ENCODE data around the gene DNAH10.
A peak's percentile ranks its signal among the peaks of the same experiment; 100 is the strongest.

DNAH10 gene

DNA sequence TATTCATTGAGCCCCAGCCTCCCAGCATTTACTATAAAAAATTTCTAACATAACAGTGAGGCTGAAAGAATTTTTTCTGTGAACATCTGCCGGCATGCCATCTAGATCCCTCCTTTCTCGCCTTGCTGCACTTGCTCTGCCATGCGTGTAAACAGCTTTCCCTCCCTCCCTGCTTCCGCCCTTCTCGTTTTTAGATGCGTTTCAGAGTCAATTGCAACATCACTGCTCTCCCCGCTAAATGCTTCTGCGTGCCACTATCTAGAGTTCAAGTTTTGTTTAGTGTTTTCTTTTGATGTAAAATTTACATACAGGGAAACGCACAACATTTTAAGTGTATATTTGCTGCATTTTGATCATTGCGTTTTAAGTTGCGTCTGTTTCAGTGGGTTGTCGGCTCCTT lies 126.9 kb downstream of the DNAH10 start:
- Histone ChIP-seq H3K4me2 (ENCODE audit: low read depth, low read length, poor library complexity, severe bottlenecking) (no peak overlapping the region), H2AFZ (ENCODE audit: low read length) (no peak overlapping the region), H3K9me3 (ENCODE audit: insufficient read depth, low read depth, low read length) (no peaks in the 10 kb centered on the region), H3K27me3 (ENCODE audit: insufficient read depth, low read length, poor library complexity, severe bottlenecking) (no peaks in the 10 kb centered on the region), H4K20me1 (ENCODE audit: insufficient read depth, low read length, poor library complexity, severe bottlenecking) (no peaks in the 10 kb centered on the region), H3F3A (ENCODE audit: low read depth) (no peaks in the 10 kb centered on the region), H3K9ac (ENCODE audit: low read depth, low read length, poor library complexity, severe bottlenecking) (no peak overlapping the region), H3K9me2 (replicated peaks; ENCODE audit: low read depth, low read length) (no peaks in the 10 kb centered on the region), H3K79me2 (ENCODE audit: insufficient read depth, low read length) (no peaks in the 10 kb centered on the region), H3K4me1 (ENCODE audit: insufficient read depth, low read length, poor library complexity, severe bottlenecking) (peaks cover 3% of the 10 kb centered on the region), H3K36me3 (ENCODE audit: insufficient read depth, low read length) (no peaks in the 10 kb centered on the region), H3K4me3 (ENCODE audit: low read length, poor library complexity, severe bottlenecking) (no peak overlapping the region)
- TF ChIP-seq CTCF (conservative IDR thresholded peaks at IDR 0.05; ENCODE audit: low read length) (no peak), EZH2phosphoT487 (IDR thresholded peaks at IDR 0.05; ENCODE audit: borderline replicate concordance) (no peak)

DNA sequence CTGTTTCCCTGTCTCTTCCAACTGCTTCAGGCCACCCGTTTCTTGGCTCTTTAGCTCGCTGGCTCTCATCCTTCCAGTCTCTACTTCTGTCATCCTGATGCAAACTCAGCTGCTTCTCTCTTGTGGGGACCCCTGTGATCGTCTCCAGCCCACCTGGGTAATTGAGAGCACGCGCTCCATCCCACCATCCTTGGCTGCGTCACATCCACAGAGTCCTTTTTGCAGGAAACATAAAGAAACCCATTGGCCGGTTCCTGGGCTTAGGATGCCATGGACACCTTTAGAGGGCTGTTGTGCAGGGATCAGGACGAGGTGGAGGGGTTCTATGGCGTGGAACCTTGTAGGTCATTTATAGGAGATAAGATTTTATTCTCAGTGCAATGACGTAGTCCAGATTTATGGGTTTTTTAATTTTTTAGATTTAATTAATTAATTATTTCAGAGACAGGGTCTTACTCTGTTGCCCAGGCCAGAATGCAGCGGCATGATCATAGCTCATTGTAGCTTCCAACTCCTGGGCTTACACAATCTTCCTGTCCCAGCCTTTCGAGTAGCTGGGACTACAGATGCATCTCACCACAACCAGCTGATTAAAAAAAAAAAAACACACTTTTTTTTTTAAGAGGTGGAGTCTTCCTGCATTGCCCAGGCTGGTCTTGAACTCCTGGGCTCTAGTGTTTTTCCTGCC lies 127.9 kb downstream of the DNAH10 start:
- no peaks in the 10 kb centered on the region for H3K36me3 ChIP-seq (ENCODE audit: insufficient read depth, low read length)
- H2AFZ ChIP-seq (ENCODE audit: low read length) = peak overlapping the region; percentile 81
- H3K4me1 ChIP-seq (ENCODE audit: insufficient read depth, low read length, poor library complexity, severe bottlenecking) = peaks cover 3% of the 10 kb centered on the region
- H3K9ac ChIP-seq (ENCODE audit: low read depth, low read length, poor library complexity, severe bottlenecking) = no peak overlapping the region
- no peaks in the 10 kb centered on the region for H3K9me2 ChIP-seq (replicated peaks; ENCODE audit: low read depth, low read length)
- no peaks in the 10 kb centered on the region for H3K9me3 ChIP-seq (ENCODE audit: insufficient read depth, low read depth, low read length)
- H3K79me2 ChIP-seq (ENCODE audit: insufficient read depth, low read length) = no peaks in the 10 kb centered on the region
- H3F3A ChIP-seq (ENCODE audit: low read depth) = no peaks in the 10 kb centered on the region
- no peak overlapping the region for H3K4me2 ChIP-seq (ENCODE audit: low read depth, low read length, poor library complexity, severe bottlenecking)
- TF ChIP-seq CTCF (conservative IDR thresholded peaks at IDR 0.05; ENCODE audit: low read length) (no peak), EZH2phosphoT487 (IDR thresholded peaks at IDR 0.05; ENCODE audit: borderline replicate concordance) (no peak)
- H4K20me1 ChIP-seq (ENCODE audit: insufficient read depth, low read length, poor library complexity, severe bottlenecking) = no peaks in the 10 kb centered on the region
- H3K27me3 ChIP-seq (ENCODE audit: insufficient read depth, low read length, poor library complexity, severe bottlenecking) = no peaks in the 10 kb centered on the region
- no peak overlapping the region for H3K4me3 ChIP-seq (ENCODE audit: low read length, poor library complexity, severe bottlenecking)

- H3K9ac ChIP-seq (ENCODE audit: low read depth, low read length, poor library complexity, severe bottlenecking) = no peak overlapping the region
- no peaks in the 10 kb centered on the region for H4K20me1 ChIP-seq (ENCODE audit: insufficient read depth, low read length, poor library complexity, severe bottlenecking)
- TF ChIP-seq CTCF (conservative IDR thresholded peaks at IDR 0.05; ENCODE audit: low read length) (no peak), EZH2phosphoT487 (IDR thresholded peaks at IDR 0.05; ENCODE audit: borderline replicate concordance) (no peak)
- H3K4me2 ChIP-seq (ENCODE audit: low read depth, low read length, poor library complexity, severe bottlenecking) = no peak overlapping the region
- no peaks in the 10 kb centered on the region for H3K36me3 ChIP-seq (ENCODE audit: insufficient read depth, low read length)
- peaks cover 3% of the 10 kb centered on the region for H3K4me1 ChIP-seq (ENCODE audit: insufficient read depth, low read length, poor library complexity, severe bottlenecking)
- no peaks in the 10 kb centered on the region for H3F3A ChIP-seq (ENCODE audit: low read depth)
- no peak overlapping the region for H3K4me3 ChIP-seq (ENCODE audit: low read length, poor library complexity, severe bottlenecking)
- no peaks in the 10 kb centered on the region for H3K79me2 ChIP-seq (ENCODE audit: insufficient read depth, low read length)
- no peaks in the 10 kb centered on the region for H3K27me3 ChIP-seq (ENCODE audit: insufficient read depth, low read length, poor library complexity, severe bottlenecking)
- H3K9me2 ChIP-seq (replicated peaks; ENCODE audit: low read depth, low read length) = no peaks in the 10 kb centered on the region
- H2AFZ ChIP-seq (ENCODE audit: low read length) = peak overlapping the region; percentile 81
- no peaks in the 10 kb centered on the region for H3K9me3 ChIP-seq (ENCODE audit: insufficient read depth, low read depth, low read length)
Observed at GRCh38 chr12:123890536-123890902, 128.4 kb downstream of the DNAH10 start.

All from Loucy (cell line).